ENCODE measurements around the gene MPHOSPH10. TPM values are rescaled to one million over a fixed set of nuclear protein-coding genes. Genes with fewer than 3 reads are reported as not detected.
"Not testable (repeated sequence)": the region's sequence is repeated elsewhere in the genome, so short reads cannot be mapped to it uniquely, and the experiment has no call there.

The MPHOSPH10 gene
- total RNA-seq, 2 donors from 2014 or later = 26.7 to 44.0 TPM

GRCh38 chr2:71178836-71179235, 48.4 kb downstream of the MPHOSPH10 start:
- peaks cover 10% of the 10 kb centered on the region for H3K27me3 Mint-ChIP-seq
- H3K9me3 Mint-ChIP-seq; H3K27ac Mint-ChIP-seq; H3K36me3 Mint-ChIP-seq (ENCODE audit: low read depth); H3K4me1 Mint-ChIP-seq; ATAC-seq (replicated peaks); H3K4me3 Mint-ChIP-seq: not testable (repeated sequence)

- no peak overlapping the region for H3K27ac Mint-ChIP-seq
- no peaks in the 10 kb centered on the region for H3K36me3 Mint-ChIP-seq (ENCODE audit: low read depth)
- peaks cover 7% of the 10 kb centered on the region for H3K27me3 Mint-ChIP-seq
- no peaks in the 10 kb centered on the region for H3K4me1 Mint-ChIP-seq
- no peak overlapping the region for H3K4me3 Mint-ChIP-seq
- ATAC-seq (replicated peaks) = no peak
- H3K9me3 Mint-ChIP-seq = no peaks in the 10 kb centered on the region
Measured at GRCh38 chr2:71181316-71181715, 50.9 kb downstream of the MPHOSPH10 start.

- not testable (repeated sequence) for H3K9me3 Mint-ChIP-seq; H3K27ac Mint-ChIP-seq; H3K4me1 Mint-ChIP-seq; H3K4me3 Mint-ChIP-seq; H3K36me3 Mint-ChIP-seq (ENCODE audit: low read depth); ATAC-seq (replicated peaks); H3K27me3 Mint-ChIP-seq
Measured at GRCh38 chr2:71183306-71184115, 53.1 kb downstream of the MPHOSPH10 start.

DNA sequence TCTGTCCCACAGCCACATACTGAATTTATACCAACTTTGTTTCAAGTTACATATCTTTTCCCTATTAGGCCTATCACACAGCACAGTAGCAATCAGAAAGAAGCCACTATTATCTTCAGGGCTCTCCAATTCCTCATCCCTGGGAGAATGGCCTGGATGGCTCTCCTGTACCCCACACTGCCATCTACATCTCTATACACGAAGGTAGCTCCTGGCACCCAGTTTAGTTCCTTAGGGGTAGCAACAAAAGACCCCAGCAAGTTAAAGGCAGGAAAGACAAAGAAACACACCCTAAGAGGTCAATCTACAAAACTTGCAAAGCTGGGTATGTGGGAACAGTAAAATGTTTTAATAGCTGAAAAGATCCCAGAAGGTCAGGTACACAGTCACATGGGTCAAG, 56.5 kb downstream of the MPHOSPH10 start:
- Mint-ChIP-seq H3K4me1 (no peaks in the 10 kb centered on the region), H3K4me3 (no peak overlapping the region), H3K27me3 (no peaks in the 10 kb centered on the region), H3K9me3 (no peaks in the 10 kb centered on the region), H3K27ac (no peak overlapping the region), H3K36me3 (ENCODE audit: low read depth) (no peaks in the 10 kb centered on the region)
- no peak for ATAC-seq (replicated peaks)

GRCh38 chr2:71187589-71187988, 57.2 kb downstream of the MPHOSPH10 start:
- H3K27ac Mint-ChIP-seq = no peak overlapping the region

DNA sequence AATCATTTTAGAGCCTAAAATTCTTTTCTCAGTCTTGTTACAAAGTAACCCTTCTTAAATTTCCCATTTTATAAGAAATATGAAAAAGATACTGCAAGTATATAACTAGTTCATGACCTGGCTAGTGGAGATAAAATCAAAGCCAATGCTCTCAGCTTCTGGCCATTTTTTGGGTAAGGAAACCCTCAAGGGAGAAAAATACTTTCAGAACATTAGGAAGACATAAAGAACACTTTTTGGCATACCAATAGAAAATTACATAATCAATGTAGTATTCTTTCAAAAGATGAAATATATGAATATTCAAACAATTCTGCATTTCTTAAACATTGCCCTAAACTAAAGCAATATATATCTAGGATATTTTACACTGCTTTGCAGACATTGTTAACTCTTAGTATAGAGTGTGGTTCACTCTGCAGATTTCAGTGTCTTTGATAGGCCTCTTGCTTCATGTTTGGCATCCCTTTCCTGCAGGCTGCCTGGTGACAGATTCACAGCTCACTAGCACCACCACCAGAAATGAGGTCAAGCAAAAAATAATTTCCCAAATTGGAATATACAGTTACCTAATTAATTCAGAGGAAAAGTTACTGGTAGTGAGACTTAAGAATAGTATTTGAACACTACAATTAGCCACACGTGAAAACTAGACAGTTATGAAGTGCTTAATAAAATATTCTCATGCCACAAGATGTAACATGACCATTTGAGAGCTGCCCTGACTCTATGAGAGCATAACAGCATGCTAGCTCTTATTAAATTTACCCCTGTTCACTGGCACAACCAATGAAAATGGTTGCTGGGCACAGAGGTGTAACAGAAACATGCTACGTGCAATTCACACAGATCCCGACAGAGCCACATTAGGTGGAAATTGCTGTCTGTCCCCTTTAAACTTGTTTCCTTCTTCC, 60.5 kb downstream of the MPHOSPH10 start:
- Mint-ChIP-seq H3K4me1 (no peaks in the 10 kb centered on the region), H3K4me3 (no peak overlapping the region), H3K9me3 (peaks cover 3% of the 10 kb centered on the region), H3K27ac (no peak overlapping the region), H3K27me3 (no peaks in the 10 kb centered on the region), H3K36me3 (ENCODE audit: low read depth) (no peaks in the 10 kb centered on the region)
- ATAC-seq (replicated peaks) = no peak

More at GRCh38 chr2:71187589-71187988, 57.2 kb downstream of the MPHOSPH10 start:
- no peaks in the 10 kb centered on the region for H3K36me3 Mint-ChIP-seq (ENCODE audit: low read depth)
- H3K27me3 Mint-ChIP-seq = no peaks in the 10 kb centered on the region
- H3K4me3 Mint-ChIP-seq = no peak overlapping the region
- H3K9me3 Mint-ChIP-seq = no peaks in the 10 kb centered on the region
- ATAC-seq (replicated peaks) = no peak
- no peaks in the 10 kb centered on the region for H3K4me1 Mint-ChIP-seq

GRCh38 chr2:71191570-71191943, 61.1 kb downstream of the MPHOSPH10 start:
- Mint-ChIP-seq H3K36me3 (ENCODE audit: low read depth) (no peaks in the 10 kb centered on the region), H3K9me3 (peaks cover 3% of the 10 kb centered on the region), H3K4me3 (no peak overlapping the region), H3K27me3 (no peaks in the 10 kb centered on the region), H3K4me1 (no peaks in the 10 kb centered on the region), H3K27ac (no peak overlapping the region)
- no peak for ATAC-seq (replicated peaks)

Other genes starting within 250 kb of the MPHOSPH10 start
- not detected for gene VAX2, start 230.1 kb upstream of the MPHOSPH10 start, total RNA-seq
- gene ATP6V1B1, start 194.7 kb upstream of the MPHOSPH10 start, total RNA-seq = not detected
- under 1 TPM in 1 of 2 donors, not detected in 1; 0.56 TPM for gene ANKRD53, start 152.0 kb upstream of the MPHOSPH10 start, total RNA-seq
- gene TEX261, start 135.8 kb upstream of the MPHOSPH10 start, total RNA-seq = 10 to 100 TPM; 27.2 to 66.9 TPM
- 10 to 100 TPM; 44.1 to 55.4 TPM for gene NAGK, start 62.0 kb upstream of the MPHOSPH10 start, total RNA-seq
- gene MCEE, start 405 bp upstream of the MPHOSPH10 start, total RNA-seq = 10 to 100 TPM; 14.1 to 15.6 TPM
- 1 to 10 TPM; 1.3 to 3.3 TPM for gene PAIP2B, start 96.5 kb downstream of the MPHOSPH10 start, total RNA-seq
- 100 to 1,000 TPM in 1 of 2 donors, 10 to 100 TPM in 1; 96.1 to 173 TPM for gene ZNF638, start 201.1 kb downstream of the MPHOSPH10 start, total RNA-seq

Data from activated T-helper 17 cell treated with anti-CD3 and anti-CD28 coated beads, Interleukin-2, amount 50 U/mL, for 72 hours (primary cell).